Kidney (tissue), 22 donors: ENCODE results near the gene NEU2. TPM values are rescaled to one million over a fixed set of nuclear protein-coding genes. Genes with fewer than 3 reads are reported as not detected.

Source experiments
- DNase-seq, 5 donors: peaks; one replicate each; pipeline ENCODE4 v3.0.0-alpha.2; 2013 to 2020
- FAIRE-seq: peaks from 2 replicates; lab custom pipeline; 2012; peaks lifted over from hg19 to GRCh38; lab: Jason Lieb, UNC
- H3K27ac ChIP-seq, 2 donors: one replicate each; pipeline ENCODE4 v1.7.0; 2013; ENCODE audit warnings: low read depth in 2 of 2, low read length in 2 of 2, inconsistent platforms in 1 of 2
- H3K27me3 ChIP-seq: one replicate; pipeline ENCODE4 v1.7.1; 2013; ENCODE audit warnings: low read length, inconsistent platforms; ENCODE audit not compliant: control insufficient read depth, insufficient read depth
- H3K36me3 ChIP-seq, 3 donors: one replicate each; pipeline versions ENCODE4 v1.7.0 to v1.7.1; 2013; ENCODE audit warnings: low read length in 3 of 3, control low read depth in 1 of 3, inconsistent platforms in 1 of 3; ENCODE audit not compliant: insufficient read depth in 3 of 3, control insufficient read depth in 2 of 3
- H3K4me1 ChIP-seq, 3 donors: one replicate each; pipeline versions ENCODE4 v1.7.0 to v1.7.1; 2013; ENCODE audit warnings: low read length in 3 of 3, inconsistent platforms in 1 of 3, low read depth in 1 of 3; ENCODE audit not compliant: control insufficient read depth in 2 of 3, insufficient read depth in 2 of 3
- H3K4me3 ChIP-seq, 3 donors: one replicate each; pipeline versions ENCODE4 v1.7.0 to v1.8.1; 2013; ENCODE audit warnings: low read length in 3 of 3, control low read depth in 1 of 3, inconsistent platforms in 1 of 3
- H3K9ac ChIP-seq, 3 donors: one replicate each; pipeline versions ENCODE4 v1.7.0 to v1.7.1; 2013; ENCODE audit warnings: low read length in 3 of 3, control low read depth in 1 of 3, inconsistent platforms in 1 of 3
- H3K9me3 ChIP-seq, 3 donors: one replicate each; pipeline versions ENCODE4 v1.7.0 to v1.7.1; 2013; ENCODE audit warnings: low read length in 3 of 3, control low read depth in 1 of 3, inconsistent platforms in 1 of 3; ENCODE audit not compliant: control insufficient read depth in 2 of 3, insufficient read depth in 1 of 3
- intact Hi-C: fragments of 100-400 bp; cut with DNase I; formaldehyde crosslinking; loops from one replicate; pipeline ENCODE4 v1.11.1; 2022
- long read RNA-seq, 10 donors: library from polyadenylated mRNA in 1 of 10; unstranded in 1 of 10; transcript quantifications; one replicate each; pipeline ENCODE4 v2.0.0 and lab custom pipeline, GENCODE V29; 2021 to 2026
- polyA plus RNA-seq: library from polyadenylated mRNA; stranded (reverse); fragments of 350-450 nt; fragmentation: Illumina TruSeq; extraction: RNeasy Lipid Tissue Mini Kit (QIAGEN cat#74804); gene quantifications from one replicate; pipeline ENCODE4 v1.2.3, GENCODE V29; 2014; ENCODE audit warnings: low read depth, low replicate concordance; ENCODE audit not compliant: insufficient read depth
- total RNA-seq: library from RNA; stranded (reverse); fragmentation: NEBNext Ultra II Directional; extraction: Animal tissue kit (Norgen Biotek cat#: 25700); gene quantifications from one replicate; pipeline ENCODE4 v1.2.1, GENCODE V29; 2021
- TF ChIP-seq, protein P1 (sequence below): IDR thresholded peaks from 3 replicates; pipeline ENCODE4 v1.5.1; 2012; ENCODE audit warnings: mild to moderate bottlenecking, moderate library complexity, borderline replicate concordance; ENCODE audit not compliant: insufficient read depth; ENCODE audit errors: extremely low read depth
- donor health status: control.
- donor health status: control.
- donor health status: control.
- donor health status: control.
- donor health status: control.
- donor health status: DM: yes; HTN: yes; CAD: no.
- donor health status: Normal renal cell carcinoma (clear cell type).

NEU2 gene
- not detected for total RNA-seq
- not detected for polyA plus RNA-seq
- long read RNA-seq, donor 1, result 0 reads
- long read RNA-seq, donor 2, result 0 reads
- long read RNA-seq, donor 3, result 0 reads
- long read RNA-seq, donor 4, result 0 reads
- long read RNA-seq, donor 5, result 0 reads
- long read RNA-seq, donor 6, result 0 reads
- long read RNA-seq, donor 7, result 0 reads
- long read RNA-seq, donor 8, result 0 reads
- long read RNA-seq, donor 9, result 0 reads
- long read RNA-seq, donor 10, result 0 reads

DNA sequence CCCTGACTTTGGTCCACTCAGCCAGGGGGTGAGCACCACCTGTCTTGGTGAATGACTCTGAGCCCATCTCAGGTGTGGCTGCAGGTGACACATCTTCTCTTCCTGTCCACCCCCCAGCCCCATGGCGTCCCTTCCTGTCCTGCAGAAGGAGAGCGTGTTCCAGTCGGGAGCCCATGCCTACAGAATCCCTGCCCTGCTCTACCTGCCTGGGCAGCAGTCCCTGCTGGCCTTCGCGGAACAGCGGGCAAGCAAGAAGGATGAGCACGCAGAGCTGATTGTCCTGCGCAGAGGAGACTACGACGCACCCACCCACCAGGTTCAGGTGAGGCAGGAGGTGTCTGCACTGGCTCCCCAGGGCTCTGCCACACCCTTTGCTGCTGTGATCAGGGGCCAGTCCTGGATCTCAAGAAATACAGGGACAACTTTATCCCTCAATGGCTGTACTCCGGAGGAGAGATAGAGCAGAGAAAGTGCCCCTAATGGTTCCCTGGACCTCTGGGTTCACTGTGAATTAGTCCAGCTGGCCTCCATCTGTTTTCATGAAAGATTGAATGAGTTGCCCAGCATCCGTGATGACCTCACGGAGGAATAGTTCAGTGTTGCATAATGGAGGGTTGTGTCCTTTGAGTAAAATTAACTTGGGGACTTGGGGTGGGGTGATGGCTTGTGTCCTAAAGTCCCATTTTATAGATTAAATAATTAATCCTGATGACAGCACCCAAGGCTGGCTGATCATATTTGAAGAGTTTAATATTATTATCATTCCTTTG is at the start of gene NEU2:
Gene NEU2, plus strand, starts transcription at position 122 of the 770 bp plus-strand sequence. Its CDS starts 0 bp downstream, at position 122.
- Histone ChIP-seq H3K4me3 (no peak within 1 kb of the TSS), H3K4me1 (no peaks in the 10 kb centered on the region), H3K27ac (no peak within 1 kb of the TSS), H3K9me3 (peaks cover 0 to 7% (median 0%) of the 10 kb centered on the region in 3 donors), H3K27me3 (no peaks in the 10 kb centered on the region), H3K9ac (no peak within 1 kb of the TSS), H3K36me3 (no peaks in the 10 kb centered on the region)
- intact Hi-C loops, result no loop called here
- no peak for DNase-seq
- TF ChIP-seq, protein P1, sequence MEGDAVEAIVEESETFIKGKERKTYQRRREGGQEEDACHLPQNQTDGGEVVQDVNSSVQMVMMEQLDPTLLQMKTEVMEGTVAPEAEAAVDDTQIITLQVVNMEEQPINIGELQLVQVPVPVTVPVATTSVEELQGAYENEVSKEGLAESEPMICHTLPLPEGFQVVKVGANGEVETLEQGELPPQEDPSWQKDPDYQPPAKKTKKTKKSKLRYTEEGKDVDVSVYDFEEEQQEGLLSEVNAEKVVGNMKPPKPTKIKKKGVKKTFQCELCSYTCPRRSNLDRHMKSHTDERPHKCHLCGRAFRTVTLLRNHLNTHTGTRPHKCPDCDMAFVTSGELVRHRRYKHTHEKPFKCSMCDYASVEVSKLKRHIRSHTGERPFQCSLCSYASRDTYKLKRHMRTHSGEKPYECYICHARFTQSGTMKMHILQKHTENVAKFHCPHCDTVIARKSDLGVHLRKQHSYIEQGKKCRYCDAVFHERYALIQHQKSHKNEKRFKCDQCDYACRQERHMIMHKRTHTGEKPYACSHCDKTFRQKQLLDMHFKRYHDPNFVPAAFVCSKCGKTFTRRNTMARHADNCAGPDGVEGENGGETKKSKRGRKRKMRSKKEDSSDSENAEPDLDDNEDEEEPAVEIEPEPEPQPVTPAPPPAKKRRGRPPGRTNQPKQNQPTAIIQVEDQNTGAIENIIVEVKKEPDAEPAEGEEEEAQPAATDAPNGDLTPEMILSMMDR, result no peak
- FAIRE-seq, result no peak

DNA sequence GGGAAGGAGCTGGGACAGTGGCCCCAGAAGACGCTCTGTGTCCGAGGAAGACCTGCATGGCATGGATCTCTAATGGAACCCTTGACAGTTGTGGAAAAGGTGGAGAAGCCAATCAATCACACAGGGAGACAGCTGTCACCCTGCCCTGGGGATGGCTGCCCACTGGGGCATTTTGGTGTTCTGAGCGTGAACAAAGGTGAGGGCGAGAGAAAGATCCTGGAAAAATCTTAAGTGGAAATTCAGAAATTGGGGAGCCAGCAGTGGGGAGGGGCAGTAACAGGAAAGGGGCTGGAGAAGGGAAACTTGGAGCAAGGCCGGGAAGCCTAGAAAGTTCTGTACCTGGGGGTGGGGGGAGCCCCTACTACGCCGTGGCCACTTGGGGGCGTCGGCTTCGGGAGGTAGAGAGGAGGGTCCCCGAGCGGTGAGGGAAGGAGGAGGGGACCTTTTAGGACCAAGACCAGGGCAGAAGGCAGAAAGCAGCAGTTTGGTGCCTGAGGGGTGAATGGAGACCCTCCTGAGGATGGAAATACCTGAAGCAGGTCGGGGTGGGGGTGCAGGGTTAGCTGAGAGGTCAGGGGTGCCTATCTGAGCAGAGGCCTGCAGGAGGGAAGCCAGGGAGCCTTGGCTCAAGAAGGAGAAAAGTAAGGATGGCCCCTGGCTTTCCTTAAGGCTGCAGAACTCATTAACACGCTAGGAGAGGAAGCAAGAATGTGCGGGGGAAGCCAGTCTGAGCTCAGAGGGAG is 49.4 kb upstream of the NEU2 start:
- Histone ChIP-seq H3K9ac (no peak overlapping the region), H3K4me3 (no peak overlapping the region), H3K27me3 (no peaks in the 10 kb centered on the region), H3K36me3 (no peaks in the 10 kb centered on the region), H3K4me1 (no peaks in the 10 kb centered on the region), H3K9me3 (no peaks in the 10 kb centered on the region), H3K27ac (no peak overlapping the region)
- intact Hi-C loops, result no loop called here
- no peak for FAIRE-seq
- DNase-seq, result peak in 1 of 5 donors; percentile 22
- TF ChIP-seq, protein P1, result no peak

GRCh38 chr2:232983669-232984140 is 48.8 kb upstream of the NEU2 start:
- TF ChIP-seq, protein P1, result no peak
- no peak overlapping the region for H3K27ac ChIP-seq
- intact Hi-C loops, result no loop called here
- H3K27me3 ChIP-seq, result no peaks in the 10 kb centered on the region
- no peak overlapping the region for H3K9ac ChIP-seq
- H3K9me3 ChIP-seq, result no peaks in the 10 kb centered on the region
- H3K4me1 ChIP-seq, result no peaks in the 10 kb centered on the region
- no peaks in the 10 kb centered on the region for H3K36me3 ChIP-seq
- FAIRE-seq, result no peak
- H3K4me3 ChIP-seq, result no peak overlapping the region
- DNase-seq, result no peak
